PC-3 (cell line): ENCODE measurements around the gene FGF13.

Experiments
- EZH2phosphoT487 ChIP-seq: fragments of 300-600 bp; sonication (generic); IDR thresholded peaks from 2 replicates; pipeline ENCODE4 v1.6.1; 2018; ENCODE audit warnings: mild to moderate bottlenecking, antibody characterized with exemption, low read length, borderline replicate concordance
- TF ChIP-seq, protein P1 (sequence below): fragments of 300-600 bp; sonication (generic); conservative IDR thresholded peaks from 2 replicates; pipeline ENCODE4 v1.5.1; 2017; ENCODE audit warnings: antibody characterized with exemption, low read depth, mild to moderate bottlenecking, low read length

DNA sequence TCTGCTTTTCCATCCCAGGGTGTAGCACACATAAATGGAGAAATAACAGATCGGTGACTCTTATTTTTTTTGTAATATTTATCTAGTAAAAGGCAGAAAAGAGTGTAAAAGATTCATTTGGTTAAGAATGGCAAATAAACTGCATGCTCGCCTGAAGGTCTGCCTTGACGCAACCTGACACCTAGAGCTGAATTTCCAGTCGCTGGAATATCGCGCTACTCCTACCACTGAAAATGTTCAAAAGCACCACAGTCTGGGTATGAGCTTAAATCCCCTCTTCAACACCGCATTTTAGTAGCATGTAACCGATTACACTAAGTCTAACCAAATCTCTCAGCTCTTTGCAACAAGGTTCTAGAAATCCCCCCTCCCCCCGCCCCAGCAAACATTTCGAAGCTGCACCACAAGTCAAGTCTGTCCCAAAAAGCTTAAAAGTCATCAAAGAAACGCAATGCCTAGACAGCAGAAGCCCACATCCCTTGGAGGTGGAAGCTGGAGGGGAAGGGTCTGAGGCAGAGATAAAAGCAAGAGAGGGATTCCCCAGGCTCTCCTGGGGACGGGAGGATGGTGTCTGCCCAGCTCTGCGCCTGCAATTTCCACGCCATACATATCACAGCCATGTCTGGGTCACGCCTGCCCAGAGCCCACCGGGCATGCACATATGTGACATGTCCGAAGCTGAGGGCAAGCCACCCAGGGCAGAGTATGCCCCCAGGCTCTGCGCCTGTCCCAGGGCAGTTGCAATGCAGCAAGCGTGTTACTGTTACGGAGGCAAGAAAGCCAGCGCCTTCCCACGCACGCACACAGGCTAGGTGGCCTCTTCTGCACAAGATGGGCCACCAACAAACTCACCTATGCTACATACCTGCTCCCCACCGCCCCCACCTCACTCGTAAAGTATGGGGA is 1.4 kb downstream of the FGF13 start:
- TF ChIP-seq, protein P1, sequence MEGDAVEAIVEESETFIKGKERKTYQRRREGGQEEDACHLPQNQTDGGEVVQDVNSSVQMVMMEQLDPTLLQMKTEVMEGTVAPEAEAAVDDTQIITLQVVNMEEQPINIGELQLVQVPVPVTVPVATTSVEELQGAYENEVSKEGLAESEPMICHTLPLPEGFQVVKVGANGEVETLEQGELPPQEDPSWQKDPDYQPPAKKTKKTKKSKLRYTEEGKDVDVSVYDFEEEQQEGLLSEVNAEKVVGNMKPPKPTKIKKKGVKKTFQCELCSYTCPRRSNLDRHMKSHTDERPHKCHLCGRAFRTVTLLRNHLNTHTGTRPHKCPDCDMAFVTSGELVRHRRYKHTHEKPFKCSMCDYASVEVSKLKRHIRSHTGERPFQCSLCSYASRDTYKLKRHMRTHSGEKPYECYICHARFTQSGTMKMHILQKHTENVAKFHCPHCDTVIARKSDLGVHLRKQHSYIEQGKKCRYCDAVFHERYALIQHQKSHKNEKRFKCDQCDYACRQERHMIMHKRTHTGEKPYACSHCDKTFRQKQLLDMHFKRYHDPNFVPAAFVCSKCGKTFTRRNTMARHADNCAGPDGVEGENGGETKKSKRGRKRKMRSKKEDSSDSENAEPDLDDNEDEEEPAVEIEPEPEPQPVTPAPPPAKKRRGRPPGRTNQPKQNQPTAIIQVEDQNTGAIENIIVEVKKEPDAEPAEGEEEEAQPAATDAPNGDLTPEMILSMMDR, result no peak
- no peak for TF ChIP-seq EZH2phosphoT487
